H9 (cell line): ENCODE results near the gene ADAM8. TPM values are rescaled to one million over a fixed set of nuclear protein-coding genes. Genes with fewer than 3 reads are reported as not detected.

Source experiments
- DNase-seq: peaks from one replicate; pipeline ENCODE4 v3.0.0-alpha.2; 2017
- H2AFZ ChIP-seq: one replicate; pipeline ENCODE4 v1.6.1; 2013; ENCODE audit warnings: mild to moderate bottlenecking, low read length, control low read depth, moderate library complexity
- H2AK5ac ChIP-seq: 2 replicates; pipeline ENCODE4 v1.6.1; 2013; ENCODE audit warnings: low read length, control low read depth, mixed read lengths; ENCODE audit not compliant: insufficient read length
- H2BK120ac ChIP-seq: one replicate; pipeline ENCODE4 v1.6.1; 2013; ENCODE audit warnings: low read depth, mild to moderate bottlenecking, low read length, control low read depth, inconsistent platforms; ENCODE audit not compliant: poor library complexity, severe bottlenecking
- H2BK12ac ChIP-seq: 2 replicates; pipeline ENCODE4 v1.6.1; 2013; ENCODE audit warnings: low read length, control low read depth, mixed read lengths, low read depth; ENCODE audit not compliant: insufficient read length
- H2BK15ac ChIP-seq: 2 replicates; pipeline ENCODE4 v1.6.1; 2013; ENCODE audit warnings: low read depth, low read length, control low read depth
- H2BK20ac ChIP-seq: one replicate; pipeline ENCODE4 v1.6.1; 2013; ENCODE audit warnings: low read depth, mild to moderate bottlenecking, low read length, control low read depth, inconsistent platforms; ENCODE audit not compliant: poor library complexity, severe bottlenecking
- H2BK5ac ChIP-seq: 2 replicates; pipeline ENCODE4 v1.6.1; 2013; ENCODE audit warnings: low read length, control low read depth, mixed read lengths; ENCODE audit not compliant: insufficient read length
- H3K14ac ChIP-seq: 2 replicates; pipeline ENCODE4 v1.6.1; 2013; ENCODE audit warnings: low read length, control low read depth; ENCODE audit not compliant: insufficient read depth
- H3K18ac ChIP-seq: 2 replicates; pipeline ENCODE4 v1.6.1; 2013; ENCODE audit warnings: low read depth, mild to moderate bottlenecking, mixed read lengths, low read length, control low read depth; ENCODE audit not compliant: insufficient read length
- H3K23ac ChIP-seq: 2 replicates; pipeline ENCODE4 v1.6.1; 2013; ENCODE audit warnings: low read length, control low read depth, mixed read lengths, low read depth; ENCODE audit not compliant: insufficient read length
- H3K23me2 ChIP-seq: 2 replicates; pipeline ENCODE4 v1.6.1; 2013; ENCODE audit warnings: low read depth, mild to moderate bottlenecking, mixed read lengths, low read length, control low read depth; ENCODE audit not compliant: insufficient read length, poor library complexity, severe bottlenecking
- H3K27ac ChIP-seq: 2 replicates; pipeline ENCODE4 v1.5.1; 2013; ENCODE audit warnings: low read length, control low read depth, mixed read lengths, low read depth; ENCODE audit not compliant: insufficient read length
- H3K27me3 ChIP-seq: 2 replicates; pipeline ENCODE4 v1.6.1; 2013; ENCODE audit warnings: low read length, control low read depth, inconsistent platforms; ENCODE audit not compliant: insufficient read depth
- H3K4ac ChIP-seq: 2 replicates; pipeline ENCODE4 v1.6.1; 2013; ENCODE audit warnings: low read depth, mild to moderate bottlenecking, control low read depth, inconsistent platforms, low read length, moderate library complexity
- H3K4me1 ChIP-seq: 2 replicates; pipeline ENCODE4 v1.6.1; 2013; ENCODE audit warnings: low read length, control low read depth, inconsistent platforms; ENCODE audit not compliant: insufficient read depth
- H3K4me2 ChIP-seq: 2 replicates; pipeline ENCODE4 v1.6.1; 2013; ENCODE audit warnings: low read length, control low read depth, mixed read lengths; ENCODE audit not compliant: insufficient read length, insufficient read depth
- H3K56ac ChIP-seq: 2 replicates; pipeline ENCODE4 v1.6.1; 2013; ENCODE audit warnings: low read depth, mild to moderate bottlenecking, mixed read lengths, low read length, control low read depth; ENCODE audit not compliant: insufficient read length
- H3K79me1 ChIP-seq: 2 replicates; pipeline ENCODE4 v1.6.1; 2013; ENCODE audit warnings: low read depth, mild to moderate bottlenecking, moderate library complexity, low read length, control low read depth, inconsistent platforms; ENCODE audit not compliant: insufficient read depth, poor library complexity, severe bottlenecking
- H3K79me2 ChIP-seq: 2 replicates; pipeline ENCODE4 v1.6.1; 2013; ENCODE audit warnings: low read length, control low read depth, inconsistent platforms; ENCODE audit not compliant: insufficient read depth
- H3K9ac ChIP-seq: 2 replicates; pipeline ENCODE4 v1.6.1; 2013; ENCODE audit warnings: low read length, control low read depth, mixed read lengths; ENCODE audit not compliant: insufficient read length; ENCODE audit errors: extremely low read depth
- H3K9me3 ChIP-seq: one replicate; pipeline ENCODE4 v1.6.1; 2013; ENCODE audit warnings: low read depth, low read length, inconsistent platforms; ENCODE audit not compliant: control insufficient read depth
- H3T11ph ChIP-seq: one replicate; pipeline ENCODE4 v1.6.1; 2013; ENCODE audit warnings: mild to moderate bottlenecking, low read length, control low read depth, inconsistent platforms
- H4K20me1 ChIP-seq: one replicate; pipeline ENCODE4 v1.6.1; 2013; ENCODE audit not compliant: control insufficient read depth, insufficient read length, insufficient read depth
- H4K5ac ChIP-seq: 2 replicates; pipeline ENCODE4 v1.6.1; 2013; ENCODE audit warnings: low read depth, mild to moderate bottlenecking, mixed read lengths, low read length, control low read depth; ENCODE audit not compliant: insufficient read length
- H4K8ac ChIP-seq: replicated peaks from 2 replicates; pipeline ENCODE4 v1.6.1; 2013; ENCODE audit warnings: low read length, control low read depth, mixed read lengths, low read depth; ENCODE audit not compliant: insufficient read length
- H4K91ac ChIP-seq: 2 replicates; pipeline ENCODE4 v1.6.1; 2013; ENCODE audit warnings: low read depth, mild to moderate bottlenecking, moderate library complexity, mixed read lengths, low read length, control low read depth; ENCODE audit not compliant: insufficient read length
- H3K27ac Mint-ChIP-seq, 3 experiments: 2 replicates in 2 of 3; 3 replicates in 1 of 3; pipeline ENCODE4 v1.8.0; 2020 to 2021; ENCODE audit warnings: mixed read lengths in 3 of 3, mild to moderate bottlenecking in 1 of 3, moderate library complexity in 1 of 3
- H3K27me3 Mint-ChIP-seq: 2 replicates; pipeline ENCODE4 v1.8.0; 2021; ENCODE audit warnings: low read depth, mild to moderate bottlenecking, moderate library complexity, mixed read lengths
- H3K36me3 Mint-ChIP-seq, 3 experiments: 2 replicates in 2 of 3; 3 replicates in 1 of 3; pipeline ENCODE4 v1.8.0; 2020 to 2021; ENCODE audit warnings: low read depth in 3 of 3, mixed read lengths in 3 of 3; ENCODE audit not compliant: insufficient read depth in 1 of 3
- H3K4me1 Mint-ChIP-seq, 2 experiments: 2 replicates each; pipeline ENCODE4 v1.8.0; 2020; ENCODE audit warnings: mixed read lengths in 2 of 2
- H3K4me3 Mint-ChIP-seq, 2 experiments: 2 replicates in 1 of 2; 3 replicates in 1 of 2; pipeline ENCODE4 v1.8.0; 2020 to 2021; ENCODE audit warnings: mild to moderate bottlenecking in 2 of 2, mixed read lengths in 2 of 2, moderate library complexity in 1 of 2
- H3K9me3 Mint-ChIP-seq, 2 experiments: 2 replicates in 1 of 2; 3 replicates in 1 of 2; pipeline ENCODE4 v1.8.0; 2020; ENCODE audit warnings: mild to moderate bottlenecking in 2 of 2, mixed read lengths in 2 of 2, moderate library complexity in 1 of 2
- WGBS: extraction: QIAGEN DNeasy Blood & Tissue Kit; methylation state at CpG from one replicate; pipeline ENCODE4 v1.1.7; 2013; ENCODE audit warnings: missing lambda C conversion rate, low lambda C conversion rate, mixed read lengths; ENCODE audit not compliant: insufficient read length; ENCODE audit errors: extremely low coverage; 5-methylcytosine and 5-hydroxymethylcytosine counted together
- total RNA-seq: library from RNA; stranded (reverse); gene quantifications from 2 replicates; pipeline ENCODE4 v1.2.1, GENCODE V29; 2021
- TF ChIP-seq, protein P1 (sequence below): fragments of 200-600 bp; sonication (generic); conservative IDR thresholded peaks from 3 replicates; pipeline ENCODE4 v1.8.0; 2021; ENCODE audit warnings: antibody characterized with exemption, mild to moderate bottlenecking

ADAM8 gene
- total RNA-seq, 1 experiment from 2014 or later, result 5.4 TPM

DNA sequence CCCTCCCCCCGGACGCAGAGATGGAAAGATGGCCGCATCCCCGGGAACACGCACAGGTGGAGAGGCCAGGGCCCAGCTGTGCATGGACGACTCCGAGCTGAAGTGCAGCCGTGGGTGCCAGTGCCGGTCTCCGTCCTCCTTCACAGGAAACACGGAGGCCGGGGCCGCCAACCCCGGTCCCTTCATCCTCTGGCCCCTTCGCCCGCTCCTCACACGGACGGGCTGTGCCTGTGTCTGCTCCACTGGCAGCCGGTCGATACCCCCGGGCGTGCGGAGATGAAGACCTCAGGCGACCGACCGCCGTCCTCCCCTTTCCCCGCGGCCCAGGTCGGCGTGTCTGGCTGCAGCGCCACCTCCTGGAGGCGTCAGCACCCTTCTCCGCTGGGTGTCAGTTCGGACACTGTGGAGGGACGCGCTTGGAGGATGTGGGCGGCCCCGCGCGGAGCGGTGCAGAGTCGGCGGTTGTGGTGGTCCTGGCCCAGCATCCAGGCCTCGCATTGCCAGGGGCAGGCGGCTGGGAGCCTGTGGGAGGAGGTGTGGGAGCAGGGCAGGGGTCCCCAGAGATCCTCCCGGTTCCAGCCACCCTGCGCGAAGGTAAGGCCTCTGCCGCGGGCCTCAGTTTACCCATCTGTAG, 41.9 kb upstream of the ADAM8 start:
- no peak overlapping the region for H4K5ac ChIP-seq
- no peaks in the 10 kb centered on the region for H3K79me2 ChIP-seq
- no peak overlapping the region for H2BK12ac ChIP-seq
- Mint-ChIP-seq H3K36me3 (peaks cover 0 to 4% (median 0%) of the 10 kb centered on the region in 3 experiments; a peak in 3 of 7 replicates), H3K27me3 (peaks cover 28% of the 10 kb centered on the region), H3K27ac (no peak overlapping the region), H3K4me3 (peak overlapping the region; percentile 61 to 74), H3K4me1 (peaks cover 0 to 9% of the 10 kb centered on the region in 2 experiments; a peak in 1 of 4 replicates), H3K9me3 (peaks cover 5 to 6% of the 10 kb centered on the region in 2 experiments; a peak in 4 of 5 replicates)
- H3K23ac ChIP-seq, result no peak overlapping the region
- no peaks in the 10 kb centered on the region for H4K20me1 ChIP-seq
- no peaks in the 10 kb centered on the region for H3K79me1 ChIP-seq
- no peak overlapping the region for H2BK15ac ChIP-seq
- no peak overlapping the region for H4K8ac ChIP-seq
- no peak overlapping the region for H3T11ph ChIP-seq
- no peak overlapping the region for H2BK5ac ChIP-seq
- H2BK120ac ChIP-seq, result no peak overlapping the region
- H3K4me2 ChIP-seq, result peak overlapping the region; percentile 22
- H3K27ac ChIP-seq, result no peak overlapping the region
- H3K27me3 ChIP-seq, result peaks cover 4% of the 10 kb centered on the region; the same call in 1 of the 2 replicates
- peak; percentile 87 for DNase-seq
- no CpG with 5 or more reads among the region's 51 CpGs for WGBS
- TF ChIP-seq, protein P1, sequence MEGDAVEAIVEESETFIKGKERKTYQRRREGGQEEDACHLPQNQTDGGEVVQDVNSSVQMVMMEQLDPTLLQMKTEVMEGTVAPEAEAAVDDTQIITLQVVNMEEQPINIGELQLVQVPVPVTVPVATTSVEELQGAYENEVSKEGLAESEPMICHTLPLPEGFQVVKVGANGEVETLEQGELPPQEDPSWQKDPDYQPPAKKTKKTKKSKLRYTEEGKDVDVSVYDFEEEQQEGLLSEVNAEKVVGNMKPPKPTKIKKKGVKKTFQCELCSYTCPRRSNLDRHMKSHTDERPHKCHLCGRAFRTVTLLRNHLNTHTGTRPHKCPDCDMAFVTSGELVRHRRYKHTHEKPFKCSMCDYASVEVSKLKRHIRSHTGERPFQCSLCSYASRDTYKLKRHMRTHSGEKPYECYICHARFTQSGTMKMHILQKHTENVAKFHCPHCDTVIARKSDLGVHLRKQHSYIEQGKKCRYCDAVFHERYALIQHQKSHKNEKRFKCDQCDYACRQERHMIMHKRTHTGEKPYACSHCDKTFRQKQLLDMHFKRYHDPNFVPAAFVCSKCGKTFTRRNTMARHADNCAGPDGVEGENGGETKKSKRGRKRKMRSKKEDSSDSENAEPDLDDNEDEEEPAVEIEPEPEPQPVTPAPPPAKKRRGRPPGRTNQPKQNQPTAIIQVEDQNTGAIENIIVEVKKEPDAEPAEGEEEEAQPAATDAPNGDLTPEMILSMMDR, result peak; percentile 94
- no peak overlapping the region for H3K18ac ChIP-seq
- H3K14ac ChIP-seq, result no peak overlapping the region
- no peak overlapping the region for H3K9ac ChIP-seq
- no peak overlapping the region for H4K91ac ChIP-seq
- no peaks in the 10 kb centered on the region for H3K9me3 ChIP-seq
- H2BK20ac ChIP-seq, result no peak overlapping the region
- no peak overlapping the region for H2AFZ ChIP-seq
- no peaks in the 10 kb centered on the region for H3K23me2 ChIP-seq
- H3K4ac ChIP-seq, result no peak overlapping the region
- no peak overlapping the region for H3K56ac ChIP-seq
- H2AK5ac ChIP-seq, result no peak overlapping the region
- H3K4me1 ChIP-seq, result no peaks in the 10 kb centered on the region
